OCI-LY7 (cell line): ENCODE measurements around the gene RNASE1.

Source experiments
- CTCF ChIP-seq: fragments of 200-600 bp; sonication (generic); conservative IDR thresholded peaks from 2 replicates; pipeline ENCODE4 v1.5.1; 2014; ENCODE audit warnings: mild to moderate bottlenecking, antibody characterized with exemption, low read length, moderate library complexity, mixed read lengths
- EZH2phosphoT487 ChIP-seq: fragments of 200-600 bp; sonication (generic); IDR thresholded peaks from 2 replicates; pipeline ENCODE4 v1.6.1; 2018; ENCODE audit warnings: low read depth, borderline replicate concordance, mild to moderate bottlenecking, mixed run types, antibody characterized with exemption, low read length, moderate library complexity, mixed read lengths

DNA sequence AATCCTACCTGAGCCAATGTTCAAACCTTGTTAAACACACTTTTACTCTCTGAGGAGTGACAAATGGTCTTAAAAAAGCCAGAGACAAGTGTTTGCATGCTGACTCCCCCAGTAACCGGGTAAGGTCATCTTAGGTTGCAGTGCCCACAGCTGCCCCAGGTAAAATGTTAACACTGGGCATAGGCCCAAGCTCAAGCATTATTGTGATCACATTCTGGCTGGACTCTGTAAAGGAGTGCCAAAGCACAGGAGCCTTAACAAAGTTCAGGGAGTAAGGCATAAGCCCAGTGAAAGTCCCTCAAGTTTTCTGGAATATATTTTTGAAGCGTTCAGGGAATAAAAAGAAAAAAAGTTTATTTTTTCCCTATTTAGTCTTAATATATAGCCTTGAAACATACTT is 48.3 kb downstream of the RNASE1 start:
- TF ChIP-seq CTCF (no peak), EZH2phosphoT487 (no peak)
